ENCODE results near the gene YWHAH. TPM values are rescaled to one million over a fixed set of nuclear protein-coding genes. Genes with fewer than 3 reads are reported as not detected.

Gene YWHAH
- total and polyA plus RNA-seq, 4 donors: 50.1 to 151 (median 90.0) TPM

DNA sequence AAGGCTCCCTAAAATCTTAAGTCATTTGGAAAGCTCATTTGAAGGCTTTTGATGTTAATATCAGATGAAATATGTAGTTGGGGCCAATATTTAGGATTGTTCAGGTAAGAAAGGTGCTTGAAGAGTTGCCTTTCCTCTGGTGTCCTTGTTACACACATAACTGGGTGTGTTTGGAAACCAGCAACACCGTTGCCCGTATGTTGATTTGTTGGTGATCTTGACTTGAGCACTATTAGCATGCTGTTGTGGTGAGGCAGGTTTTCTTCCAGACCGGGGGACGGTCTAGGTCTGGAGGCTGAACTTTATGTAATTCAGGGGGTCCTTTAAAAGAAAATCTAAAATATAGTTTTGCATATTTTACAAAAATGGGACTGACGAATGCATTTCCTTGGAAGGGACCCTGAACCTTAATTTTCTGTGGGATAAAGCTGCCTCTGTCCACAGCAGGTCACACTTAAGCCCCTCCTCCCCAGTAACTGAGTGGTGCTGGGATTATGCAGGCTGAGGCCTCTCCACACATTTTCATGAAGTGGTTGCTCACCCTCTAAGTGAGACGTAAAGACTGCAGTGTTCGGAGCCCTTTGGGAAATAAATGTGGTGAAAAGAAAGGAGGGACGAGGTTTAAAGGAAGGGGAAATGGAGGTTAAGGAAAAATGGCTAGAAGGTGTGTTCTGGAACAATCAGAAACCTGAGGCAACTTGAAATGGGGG, 1.8 kb downstream of the YWHAH start:
- H3K36me3 ChIP-seq (ENCODE audit: control insufficient read depth in 4 of 4, insufficient read depth in 4 of 4, low read length in 4 of 4): peaks cover 0 to 6% (median 5%) of the 10 kb centered on the region in 4 donors
- 27 to 32% methylated on average over 8 of the region's 8 CpGs for WGBS, 2 donors
- H3K9me3 ChIP-seq (ENCODE audit: control insufficient read depth in 4 of 4, insufficient read depth in 3 of 4, low read length in 3 of 4): no peaks in the 10 kb centered on the region
- no peak for TF ChIP-seq CTCF (IDR thresholded peaks at IDR 0.05; ENCODE audit: control extremely low read depth, extremely low read depth)
- peak overlapping the region; percentile 42 to 99 for H3K27ac ChIP-seq (ENCODE audit: low read depth in 1 of 2, low read length in 1 of 2)
- peak overlapping the region; percentile 87 to 90 for H3K9ac ChIP-seq (ENCODE audit: insufficient read depth in 1 of 2, low read length in 2 of 2)
- ATAC-seq (ENCODE audit: insufficient read depth, low FRiP score): no peak
- peak in 1 of 3 donors; percentile 14 for DNase-seq
- H3K4me1 ChIP-seq (ENCODE audit: control insufficient read depth in 5 of 5, insufficient read depth in 5 of 5, low read length in 5 of 5): peaks cover 4 to 15% (median 8%) of the 10 kb centered on the region in 5 donors
- H3K4me3 ChIP-seq: peak overlapping the region; percentile 0
- no peaks in the 10 kb centered on the region for H3K27me3 ChIP-seq (ENCODE audit: control insufficient read depth in 3 of 3, insufficient read depth in 3 of 3, low read length in 2 of 3)

GRCh38 chr22:31947296-31947695, 3.0 kb downstream of the YWHAH start:
- DNase-seq (peak in 2 of 3 donors; percentile 12 to 41), ATAC-seq (ENCODE audit: insufficient read depth, low FRiP score) (no peak)
- Histone ChIP-seq H3K9ac (ENCODE audit: insufficient read depth in 1 of 2, low read length in 2 of 2) (no peak overlapping the region), H3K4me3 (no peak overlapping the region), H3K9me3 (ENCODE audit: control insufficient read depth in 4 of 4, insufficient read depth in 3 of 4, low read length in 3 of 4) (no peaks in the 10 kb centered on the region), H3K4me1 (ENCODE audit: control insufficient read depth in 5 of 5, insufficient read depth in 5 of 5, low read length in 5 of 5) (peaks cover 4 to 26% (median 8%) of the 10 kb centered on the region in 5 donors), H3K27ac (ENCODE audit: low read depth in 1 of 2, low read length in 1 of 2) (peak overlapping the region in 1 of 2 donors; percentile 34), H3K27me3 (ENCODE audit: control insufficient read depth in 3 of 3, insufficient read depth in 3 of 3, low read length in 2 of 3) (no peaks in the 10 kb centered on the region), H3K36me3 (ENCODE audit: control insufficient read depth in 4 of 4, insufficient read depth in 4 of 4, low read length in 4 of 4) (peaks cover 0 to 6% (median 5%) of the 10 kb centered on the region in 4 donors)
- 9 to 26% methylated on average over 2 of the region's 2 CpGs for WGBS, 2 donors
- TF ChIP-seq CTCF (IDR thresholded peaks at IDR 0.05; ENCODE audit: control extremely low read depth, extremely low read depth): peak; percentile 55

- no peak overlapping the region for H3K4me3 ChIP-seq
- no peak for ATAC-seq (ENCODE audit: insufficient read depth, low FRiP score)
Observed at GRCh38 chr22:31948002-31948401, 3.7 kb downstream of the YWHAH start.

More at GRCh38 chr22:31948002-31948401, 3.7 kb downstream of the YWHAH start:
- Histone ChIP-seq H3K9me3 (ENCODE audit: control insufficient read depth in 4 of 4, insufficient read depth in 3 of 4, low read length in 3 of 4) (no peaks in the 10 kb centered on the region), H3K27me3 (ENCODE audit: control insufficient read depth in 3 of 3, insufficient read depth in 3 of 3, low read length in 2 of 3) (no peaks in the 10 kb centered on the region), H3K27ac (ENCODE audit: low read depth in 1 of 2, low read length in 1 of 2) (no peak overlapping the region), H3K4me1 (ENCODE audit: control insufficient read depth in 5 of 5, insufficient read depth in 5 of 5, low read length in 5 of 5) (peaks cover 4 to 31% (median 8%) of the 10 kb centered on the region in 5 donors), H3K36me3 (ENCODE audit: control insufficient read depth in 4 of 4, insufficient read depth in 4 of 4, low read length in 4 of 4) (peaks cover 0 to 6% (median 5%) of the 10 kb centered on the region in 4 donors), H3K9ac (ENCODE audit: insufficient read depth in 1 of 2, low read length in 2 of 2) (no peak overlapping the region)
- 40% methylated on average over 8 of the region's 8 CpGs for WGBS, 2 donors
- no peak for DNase-seq
- TF ChIP-seq CTCF (IDR thresholded peaks at IDR 0.05; ENCODE audit: control extremely low read depth, extremely low read depth): no peak

All from lung (tissue), 12 donors.